ENCODE results near the gene C2orf72. TPM values are rescaled to one million over a fixed set of nuclear protein-coding genes. Genes with fewer than 3 reads are reported as not detected.

The C2orf72 gene
- total RNA-seq, 1 donor from 2014 or later, result not detected

DNA sequence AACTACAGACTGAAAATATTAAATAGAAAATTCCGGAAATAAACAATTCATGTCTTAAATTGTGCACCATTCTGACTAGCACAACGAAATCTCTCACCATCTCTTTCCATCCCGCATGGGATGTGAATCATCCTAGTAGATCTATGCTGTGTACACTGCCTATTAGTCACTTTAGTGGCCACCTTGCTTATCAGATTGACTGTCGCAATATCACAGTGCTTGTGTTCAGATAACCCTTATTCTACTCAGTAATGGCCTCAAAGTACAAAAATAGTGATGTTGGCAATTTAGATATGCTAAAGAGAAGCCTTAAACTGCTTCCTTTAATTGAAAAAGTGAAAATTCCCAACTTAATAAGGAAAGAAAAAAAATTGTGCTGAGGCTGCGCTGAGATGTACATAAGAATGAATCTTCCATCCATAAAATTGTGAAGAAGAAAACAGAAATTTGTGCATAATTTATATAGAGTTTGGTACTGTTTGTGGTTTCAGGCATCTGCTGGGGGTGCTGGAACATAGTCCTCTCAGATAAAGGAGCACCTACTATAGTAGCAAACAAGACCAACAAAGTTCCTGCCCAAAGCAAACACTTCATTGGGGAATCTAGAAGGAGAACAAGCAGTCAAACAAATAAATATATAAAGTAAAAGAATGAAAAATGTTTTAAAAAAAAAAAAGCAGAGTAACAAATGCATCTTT is 31.4 kb downstream of the C2orf72 start:
- no peak for DNase-seq (ENCODE audit: extremely low spot score, unreplicated experiment)

GRCh38 chr2:231069379-231070054 is 32.2 kb downstream of the C2orf72 start:
- Mint-ChIP-seq H3K27me3 (ENCODE audit: unreplicated experiment) (no peaks in the 10 kb centered on the region), H3K9me3 (ENCODE audit: unreplicated experiment) (no peaks in the 10 kb centered on the region), H3K4me1 (ENCODE audit: unreplicated experiment) (no peaks in the 10 kb centered on the region), H3K4me3 (ENCODE audit: unreplicated experiment) (no peak overlapping the region), H3K36me3 (ENCODE audit: unreplicated experiment) (peaks cover 48% of the 10 kb centered on the region), H3K27ac (ENCODE audit: unreplicated experiment) (no peak overlapping the region)
- no peak for DNase-seq (ENCODE audit: extremely low spot score, unreplicated experiment)
- TF ChIP-seq CTCF (IDR thresholded peaks at IDR 0.05), result no peak

More for the DNA sequence above, 31.4 kb downstream of the C2orf72 start:
- no peaks in the 10 kb centered on the region for H3K4me1 Mint-ChIP-seq (ENCODE audit: unreplicated experiment)
- no peak overlapping the region for H3K4me3 Mint-ChIP-seq (ENCODE audit: unreplicated experiment)
- H3K27me3 Mint-ChIP-seq (ENCODE audit: unreplicated experiment), result no peaks in the 10 kb centered on the region
- H3K36me3 Mint-ChIP-seq (ENCODE audit: unreplicated experiment), result peaks cover 49% of the 10 kb centered on the region
- no peak overlapping the region for H3K27ac Mint-ChIP-seq (ENCODE audit: unreplicated experiment)
- TF ChIP-seq CTCF (IDR thresholded peaks at IDR 0.05), result no peak
- H3K9me3 Mint-ChIP-seq (ENCODE audit: unreplicated experiment), result no peaks in the 10 kb centered on the region

- no peak for DNase-seq (ENCODE audit: extremely low spot score, unreplicated experiment)
- Mint-ChIP-seq H3K27ac (ENCODE audit: unreplicated experiment) (no peak overlapping the region), H3K9me3 (ENCODE audit: unreplicated experiment) (no peaks in the 10 kb centered on the region), H3K4me1 (ENCODE audit: unreplicated experiment) (no peaks in the 10 kb centered on the region), H3K27me3 (ENCODE audit: unreplicated experiment) (no peaks in the 10 kb centered on the region), H3K4me3 (ENCODE audit: unreplicated experiment) (no peak overlapping the region), H3K36me3 (ENCODE audit: unreplicated experiment) (peaks cover 55% of the 10 kb centered on the region)
- TF ChIP-seq CTCF (IDR thresholded peaks at IDR 0.05), result no peak
Observed at GRCh38 chr2:231084565-231084964, 47.2 kb downstream of the C2orf72 start.

DNA sequence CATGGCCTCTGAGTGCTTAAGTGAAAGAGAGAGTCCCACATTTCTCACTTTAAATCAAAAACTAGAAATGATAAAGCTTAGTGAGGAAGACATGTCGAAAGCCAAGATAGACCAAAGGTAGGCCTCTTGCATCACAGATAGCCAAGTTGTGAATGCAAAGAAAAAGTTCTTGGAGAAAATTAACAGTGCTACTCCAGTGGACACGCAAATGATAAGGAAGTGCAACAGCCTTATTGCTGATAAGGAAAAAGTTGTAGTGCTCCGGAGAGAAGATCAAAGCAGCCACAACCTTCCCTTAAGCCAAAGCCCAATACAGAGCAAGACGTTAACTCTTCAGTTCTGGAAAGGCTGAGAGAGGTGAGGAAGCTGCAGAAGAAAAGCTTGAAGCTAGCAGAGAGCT is 51.4 kb downstream of the C2orf72 start:
- H3K4me1 Mint-ChIP-seq (ENCODE audit: unreplicated experiment), result no peaks in the 10 kb centered on the region
- peaks cover 47% of the 10 kb centered on the region for H3K36me3 Mint-ChIP-seq (ENCODE audit: unreplicated experiment)
- no peak overlapping the region for H3K27ac Mint-ChIP-seq (ENCODE audit: unreplicated experiment)

More for the DNA sequence above, 51.4 kb downstream of the C2orf72 start:
- Mint-ChIP-seq H3K9me3 (ENCODE audit: unreplicated experiment) (no peaks in the 10 kb centered on the region), H3K27me3 (ENCODE audit: unreplicated experiment) (no peaks in the 10 kb centered on the region), H3K4me3 (ENCODE audit: unreplicated experiment) (no peak overlapping the region)
- no peak for TF ChIP-seq CTCF (IDR thresholded peaks at IDR 0.05)
- no peak for DNase-seq (ENCODE audit: extremely low spot score, unreplicated experiment)

All from osteocyte (in vitro differentiated cells).